GM10248 (cell line): ENCODE measurements around the gene SDK2.

ENCODE experiments used
- CTCF ChIA-PET: fragments of 300-600 bp; sonication (Branson Sonifier 250); formaldehyde crosslinking; extraction: SDS; loops from one replicate; lab custom pipeline; 2021; ENCODE audit warnings: antibody characterized with exemption; lab: Yijun Ruan, JAX
- POLR2A ChIA-PET: fragments of 350-650 bp; sonication (Branson Sonifier 250); formaldehyde crosslinking; extraction: SDS; loops from one replicate; lab custom pipeline; 2020; ENCODE audit warnings: antibody characterized with exemption; lab: Yijun Ruan, JAX
- DNase-seq: peaks from one replicate; pipeline ENCODE4 v3.0.0; 2012; ENCODE audit errors: extremely low spot score
- TF ChIP-seq, protein P1 (sequence below): IDR thresholded peaks from 2 replicates; pipeline ENCODE4 v1.5.1; 2012; ENCODE audit warnings: mild to moderate bottlenecking, low read depth; ENCODE audit errors: extremely low read depth, missing control alignments, control extremely low read depth

SDK2 gene

DNA sequence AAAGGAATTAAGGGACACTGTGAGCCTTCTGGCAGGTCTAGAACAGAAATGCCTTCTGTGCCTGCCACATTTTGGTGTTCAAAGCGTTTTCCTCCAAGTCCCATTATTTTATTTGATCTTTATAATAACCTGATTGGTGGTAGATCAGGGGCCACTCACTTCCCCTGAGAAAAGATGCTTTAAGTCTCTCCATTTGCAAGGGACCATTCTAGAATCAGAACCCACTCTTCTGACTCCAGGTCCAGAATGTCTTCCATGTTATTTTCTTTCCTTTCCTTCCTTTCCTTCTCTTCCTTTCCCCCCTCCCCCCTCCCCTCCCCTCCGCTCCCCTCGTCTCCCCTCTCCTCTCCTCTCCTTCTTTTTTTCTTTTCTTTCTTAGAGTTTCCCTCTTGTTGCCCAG lies 313.2 kb downstream of the SDK2 start:
- DNase-seq, result no peak
- TF ChIP-seq, protein P1, sequence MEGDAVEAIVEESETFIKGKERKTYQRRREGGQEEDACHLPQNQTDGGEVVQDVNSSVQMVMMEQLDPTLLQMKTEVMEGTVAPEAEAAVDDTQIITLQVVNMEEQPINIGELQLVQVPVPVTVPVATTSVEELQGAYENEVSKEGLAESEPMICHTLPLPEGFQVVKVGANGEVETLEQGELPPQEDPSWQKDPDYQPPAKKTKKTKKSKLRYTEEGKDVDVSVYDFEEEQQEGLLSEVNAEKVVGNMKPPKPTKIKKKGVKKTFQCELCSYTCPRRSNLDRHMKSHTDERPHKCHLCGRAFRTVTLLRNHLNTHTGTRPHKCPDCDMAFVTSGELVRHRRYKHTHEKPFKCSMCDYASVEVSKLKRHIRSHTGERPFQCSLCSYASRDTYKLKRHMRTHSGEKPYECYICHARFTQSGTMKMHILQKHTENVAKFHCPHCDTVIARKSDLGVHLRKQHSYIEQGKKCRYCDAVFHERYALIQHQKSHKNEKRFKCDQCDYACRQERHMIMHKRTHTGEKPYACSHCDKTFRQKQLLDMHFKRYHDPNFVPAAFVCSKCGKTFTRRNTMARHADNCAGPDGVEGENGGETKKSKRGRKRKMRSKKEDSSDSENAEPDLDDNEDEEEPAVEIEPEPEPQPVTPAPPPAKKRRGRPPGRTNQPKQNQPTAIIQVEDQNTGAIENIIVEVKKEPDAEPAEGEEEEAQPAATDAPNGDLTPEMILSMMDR, result no peak
- CTCF ChIA-PET, result no interaction called here
- POLR2A ChIA-PET, result no interaction called here

DNA sequence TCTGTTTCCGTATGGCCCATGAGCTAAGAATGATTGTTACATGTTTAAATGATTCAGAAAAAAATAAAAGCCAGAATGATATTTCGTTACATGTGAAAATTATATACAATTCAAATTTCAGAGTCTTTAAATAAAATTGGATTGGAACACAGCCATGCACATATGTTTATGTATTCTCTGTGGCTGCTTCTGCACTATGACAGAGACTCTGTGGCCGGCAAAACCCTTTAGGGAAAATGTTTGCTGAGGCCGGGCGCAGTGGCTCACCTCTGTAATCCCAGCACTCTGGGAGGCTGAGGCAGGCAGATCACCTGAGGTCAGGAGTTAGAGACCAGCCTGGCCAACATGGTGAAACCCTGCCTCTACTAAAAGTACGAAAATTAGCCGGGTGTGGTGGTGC lies 316.6 kb downstream of the SDK2 start:
- TF ChIP-seq, protein P1, result no peak
- POLR2A ChIA-PET, result no interaction called here
- CTCF ChIA-PET, result interaction anchor here (1.4 to 2.0 kb wide), 2 partner anchors 9 to 42 kb away, joined by 3 to 7 read pairs; no protein-coding TSS in a partner anchor
- DNase-seq, result no peak

DNA sequence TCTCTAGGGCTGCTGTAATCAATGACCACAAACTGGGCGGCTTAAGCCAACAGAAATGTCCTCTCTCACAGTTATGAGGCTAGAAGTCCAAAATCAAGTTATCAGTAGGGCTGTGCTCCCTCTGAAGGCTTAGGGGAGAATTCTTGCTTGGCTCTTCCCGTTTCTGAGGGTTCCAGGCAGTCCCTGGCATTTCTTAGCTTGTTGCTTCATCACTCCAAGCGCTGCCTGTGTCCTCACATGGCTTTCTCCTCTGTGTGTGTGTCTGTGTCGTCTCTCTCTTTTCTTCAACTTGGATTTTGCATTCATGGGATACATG lies 318.8 kb downstream of the SDK2 start:
- CTCF ChIA-PET, result no interaction called here
- DNase-seq, result no peak
- POLR2A ChIA-PET, result no interaction called here
- TF ChIP-seq, protein P1, result no peak

DNA sequence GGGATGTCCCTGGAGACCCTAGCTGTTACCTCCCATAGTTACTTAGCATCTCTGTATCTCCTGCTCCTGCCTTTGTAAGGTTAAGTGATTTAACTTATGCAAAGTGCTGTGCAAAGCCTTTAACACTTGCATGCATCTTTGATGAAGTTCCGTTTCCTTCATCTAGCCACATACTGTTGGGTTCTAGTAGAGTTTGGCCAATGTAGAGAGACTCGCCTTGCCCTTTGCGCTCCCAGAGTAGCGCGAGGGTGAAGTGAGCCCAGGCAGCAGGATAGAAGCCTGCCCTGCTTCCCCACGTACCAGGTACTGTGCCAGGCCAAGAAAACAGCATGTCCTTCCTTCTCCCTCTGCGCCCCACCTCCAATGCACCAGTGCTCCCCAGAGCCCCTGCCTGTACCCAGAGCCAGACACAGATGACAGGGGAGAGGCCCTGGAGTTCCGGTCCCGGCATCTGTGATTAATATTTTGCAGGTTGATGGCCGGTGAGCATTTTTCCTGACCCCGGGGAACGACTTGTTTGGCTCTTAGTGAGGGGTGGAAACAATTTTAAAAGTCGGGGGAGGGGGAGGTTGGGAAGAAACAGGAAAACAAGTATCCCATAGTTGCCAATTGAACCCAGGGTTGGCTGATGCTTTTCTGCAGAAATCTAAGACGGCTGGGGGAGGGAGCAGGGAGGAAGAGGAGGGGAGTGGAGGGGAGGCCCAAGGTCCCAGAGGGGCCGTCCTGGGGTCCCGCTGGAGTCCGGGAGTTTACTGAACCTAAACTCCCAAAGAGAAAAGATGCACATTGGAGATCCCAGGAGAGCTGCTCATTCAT lies 319.3 kb downstream of the SDK2 start:
- no peak for DNase-seq
- ChIA-PET POLR2A (no interaction called here), CTCF (no interaction called here)
- TF ChIP-seq, protein P1, result no peak

DNA sequence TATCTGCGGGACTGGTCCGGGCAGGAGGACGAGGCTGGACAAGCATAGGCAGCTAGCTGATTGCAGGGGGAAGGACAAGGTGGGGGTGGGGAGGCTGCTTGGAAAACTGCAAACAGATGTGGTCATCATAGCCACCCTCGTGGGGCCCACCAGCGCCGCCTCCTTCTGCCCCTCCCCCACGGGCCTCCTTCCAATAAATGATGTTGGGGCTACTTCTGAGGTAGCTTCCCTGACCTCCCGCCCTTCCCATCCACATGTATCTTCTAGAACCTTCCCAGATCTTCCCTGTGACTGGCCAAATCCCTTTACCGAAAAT lies 320.1 kb downstream of the SDK2 start:
- POLR2A ChIA-PET, result no interaction called here
- CTCF ChIA-PET, result interaction anchor here (0.9 to 1.3 kb wide), 2 partner anchors 12 to 21 kb away, joined by 3 read pairs; partner anchors contain the start of gene CDC42EP4
- DNase-seq, result no peak
- TF ChIP-seq, protein P1, result no peak

DNA sequence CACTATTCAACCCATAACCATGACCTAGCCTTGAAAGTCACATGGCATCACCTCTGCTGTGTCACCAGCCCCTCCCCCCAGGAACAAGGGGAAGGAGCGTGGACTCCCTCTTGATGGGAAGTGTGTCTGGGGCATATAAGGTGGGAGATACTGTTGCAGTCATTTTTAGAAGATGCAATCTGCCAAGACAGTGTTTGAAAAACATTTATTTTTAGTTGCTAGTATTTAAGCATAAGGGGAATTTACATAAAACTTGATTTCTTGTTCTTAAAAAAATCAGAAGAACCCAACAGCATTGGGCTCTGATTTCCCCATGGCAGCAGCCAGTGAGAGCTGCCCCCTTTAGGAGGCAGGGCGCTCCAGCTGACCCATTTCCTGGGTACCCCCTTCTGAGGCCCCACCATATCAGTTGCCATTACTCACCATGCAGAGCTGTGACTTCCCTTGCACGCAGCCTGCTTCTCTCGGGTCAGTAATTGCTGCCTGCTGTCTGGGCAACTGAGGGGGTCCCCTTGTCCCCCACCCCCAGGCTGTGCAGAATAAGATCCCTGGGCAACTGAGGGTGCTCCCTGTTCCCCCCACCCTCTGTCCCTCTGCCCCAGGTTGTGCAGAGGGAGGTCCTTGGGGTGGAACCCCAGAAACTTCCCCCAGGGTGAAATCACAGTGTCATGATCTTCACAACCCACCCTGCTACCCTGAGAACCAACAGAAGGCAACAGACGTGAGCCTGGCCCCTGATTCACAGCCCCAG lies 320.7 kb downstream of the SDK2 start:
- ChIA-PET POLR2A (no interaction called here), CTCF (interaction anchor here (0.9 to 1.8 kb wide), 3 partner anchors 11 to 47 kb away, joined by 3 to 5 read pairs (median 3); partner anchors contain the start of gene CDC42EP4)
- no peak for DNase-seq
- TF ChIP-seq, protein P1, result no peak
